Measurements from ENCODE around the gene TIGD6.

The TIGD6 gene

DNA sequence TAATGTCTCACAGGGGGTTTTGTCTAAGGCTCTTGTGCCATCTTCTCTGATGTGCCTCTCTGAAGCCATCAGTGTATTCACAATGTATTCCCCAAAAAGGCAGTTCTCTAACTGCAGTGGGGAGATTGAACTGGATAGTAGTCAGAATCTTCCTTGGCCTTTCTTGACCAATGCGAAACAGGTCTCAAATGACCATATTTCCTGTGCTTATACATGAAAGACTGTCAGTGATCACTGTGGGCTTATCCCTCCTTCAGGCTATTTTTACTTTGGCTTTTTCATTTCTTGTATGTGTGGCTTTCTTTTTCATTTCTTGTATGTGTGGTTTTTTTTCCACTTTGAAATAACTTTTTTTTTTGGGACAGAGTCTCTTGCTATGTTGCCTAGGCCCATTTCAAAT, 19.8 kb upstream of the TIGD6 start:
- Histone ChIP-seq H3K27ac (ENCODE audit: insufficient read depth in 1 of 2, low read depth in 1 of 2, low read length in 2 of 2, poor library complexity in 1 of 2, severe bottlenecking in 2 of 2) (no peak overlapping the region), H3K36me3 (ENCODE audit: control insufficient read depth in 4 of 4, insufficient read depth in 4 of 4, low read length in 3 of 4) (peaks cover 33 to 92% (median 67%) of the 10 kb centered on the region in 4 experiments), H3K27me3 (replicated peaks in 2 of 5; ENCODE audit: control insufficient read depth in 4 of 5, insufficient read depth in 5 of 5, low read length in 4 of 5) (no peaks in the 10 kb centered on the region), H3K9me3 (ENCODE audit: control extremely low read depth in 1 of 5, control insufficient read depth in 4 of 5, insufficient read depth in 2 of 5, low read depth in 1 of 5, low read length in 4 of 5) (peaks cover 0 to 12% (median 6%) of the 10 kb centered on the region in 5 experiments), H3K4me3 (ENCODE audit: control insufficient read depth in 1 of 7, extremely low read depth in 1 of 7, insufficient read depth in 4 of 7, low read depth in 2 of 7, low read length in 6 of 7) (no peak overlapping the region), H3K4me1 (ENCODE audit: control extremely low read depth in 1 of 4, control insufficient read depth in 4 of 4, insufficient read depth in 4 of 4, low read length in 3 of 4) (peaks cover 0 to 8% (median 6%) of the 10 kb centered on the region in 4 experiments)
- no peak for DNase-seq
- POLR2A ChIA-PET = no interaction called here
- WGBS (ENCODE audit: insufficient coverage) = no CpG with 5 or more reads among the region's 1 CpG
- CTCF ChIA-PET = interaction anchor here (1.0 to 2.8 kb wide), 6 partner anchors 8 to 101 kb away, joined by 3 to 11 read pairs (median 3); no protein-coding TSS in a partner anchor

DNA sequence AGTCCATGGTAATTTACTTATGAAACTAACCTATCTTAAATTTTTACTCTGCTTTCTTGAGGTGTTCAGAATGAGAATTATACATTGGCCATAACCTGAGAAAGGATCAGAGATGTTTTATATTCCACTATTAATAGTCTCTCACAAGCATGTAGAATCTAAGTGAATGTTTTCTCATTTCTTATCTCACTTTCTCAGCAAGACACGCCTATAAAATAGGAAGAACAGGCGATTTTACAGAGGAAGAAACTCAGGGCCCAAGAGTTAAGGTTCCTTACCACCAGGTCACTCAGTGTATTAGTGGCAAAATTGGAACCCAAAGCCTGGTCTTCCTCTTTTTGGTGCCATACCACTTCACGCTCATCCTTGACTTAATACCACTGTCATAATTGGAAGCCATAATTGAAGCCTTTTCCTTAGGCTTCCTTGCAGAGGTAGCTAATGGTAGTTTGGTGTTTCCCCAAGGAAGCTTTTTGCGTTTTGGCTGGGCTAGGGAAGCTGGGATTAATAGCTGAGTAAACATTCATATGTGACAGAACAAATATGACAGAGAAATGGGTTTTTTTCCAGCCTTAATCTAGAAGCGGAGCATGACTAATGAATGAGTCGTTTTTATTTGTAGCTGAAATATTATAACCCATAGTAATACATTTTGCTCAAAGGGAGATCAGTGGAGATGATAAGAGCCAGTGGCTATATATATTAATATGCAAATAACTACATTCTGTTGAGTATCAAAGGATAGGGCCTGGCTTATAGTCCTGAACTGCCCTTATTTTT, 17.0 kb upstream of the TIGD6 start:
- WGBS (ENCODE audit: insufficient coverage) = 93% methylated on average over 4 of the region's 6 CpGs
- CTCF ChIA-PET = interaction anchor here (0.7 to 1.7 kb wide), 5 partner anchors 11 to 222 kb away, joined by 3 to 6 read pairs (median 3); no protein-coding TSS in a partner anchor
- no peak for DNase-seq
- peaks cover 3 to 22% (median 7%) of the 10 kb centered on the region in 5 experiments for H3K9me3 ChIP-seq (ENCODE audit: control extremely low read depth in 1 of 5, control insufficient read depth in 4 of 5, insufficient read depth in 2 of 5, low read depth in 1 of 5, low read length in 4 of 5)
- H3K27ac ChIP-seq (ENCODE audit: insufficient read depth in 1 of 2, low read depth in 1 of 2, low read length in 2 of 2, poor library complexity in 1 of 2, severe bottlenecking in 2 of 2) = no peak overlapping the region
- H3K4me1 ChIP-seq (ENCODE audit: control extremely low read depth in 1 of 4, control insufficient read depth in 4 of 4, insufficient read depth in 4 of 4, low read length in 3 of 4) = peaks cover 0 to 7% (median 6%) of the 10 kb centered on the region in 4 experiments
- POLR2A ChIA-PET = interaction anchor here (0.8 kb wide), 1 partner anchor 35 kb away, joined by 3 read pairs; no protein-coding TSS in a partner anchor
- H3K4me3 ChIP-seq (ENCODE audit: control insufficient read depth in 1 of 7, extremely low read depth in 1 of 7, insufficient read depth in 4 of 7, low read depth in 2 of 7, low read length in 6 of 7) = no peak overlapping the region
- H3K36me3 ChIP-seq (ENCODE audit: control insufficient read depth in 4 of 4, insufficient read depth in 4 of 4, low read length in 3 of 4) = peaks cover 36 to 94% (median 72%) of the 10 kb centered on the region in 4 experiments
- no peaks in the 10 kb centered on the region for H3K27me3 ChIP-seq (replicated peaks in 2 of 5; ENCODE audit: control insufficient read depth in 4 of 5, insufficient read depth in 5 of 5, low read length in 4 of 5)

DNA sequence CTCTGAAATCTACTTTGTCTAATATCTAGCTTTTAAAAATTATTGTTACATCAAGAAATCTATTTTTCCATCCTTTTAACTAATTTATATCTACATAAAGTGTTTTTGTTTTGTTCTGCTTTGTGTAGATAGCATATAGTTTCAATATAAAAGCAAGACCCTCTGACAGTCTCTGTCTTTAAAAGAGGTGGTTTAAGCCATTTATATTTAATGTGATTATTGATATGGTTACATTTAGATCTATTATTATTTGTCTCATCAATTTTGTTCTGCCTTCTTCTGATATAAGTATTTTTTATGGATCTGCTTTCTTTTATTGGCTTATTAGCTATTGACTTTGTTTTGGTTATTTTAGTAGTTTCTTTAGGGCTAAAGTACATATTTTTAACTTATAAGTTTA, 16.1 kb upstream of the TIGD6 start:
- POLR2A ChIA-PET = no interaction called here
- Histone ChIP-seq H3K9me3 (ENCODE audit: control extremely low read depth in 1 of 5, control insufficient read depth in 4 of 5, insufficient read depth in 2 of 5, low read depth in 1 of 5, low read length in 4 of 5) (peaks cover 3 to 22% (median 7%) of the 10 kb centered on the region in 5 experiments), H3K4me1 (ENCODE audit: control extremely low read depth in 1 of 4, control insufficient read depth in 4 of 4, insufficient read depth in 4 of 4, low read length in 3 of 4) (no peaks in the 10 kb centered on the region), H3K4me3 (ENCODE audit: control insufficient read depth in 1 of 7, extremely low read depth in 1 of 7, insufficient read depth in 4 of 7, low read depth in 2 of 7, low read length in 6 of 7) (no peak overlapping the region), H3K27ac (ENCODE audit: insufficient read depth in 1 of 2, low read depth in 1 of 2, low read length in 2 of 2, poor library complexity in 1 of 2, severe bottlenecking in 2 of 2) (no peak overlapping the region), H3K36me3 (ENCODE audit: control insufficient read depth in 4 of 4, insufficient read depth in 4 of 4, low read length in 3 of 4) (peaks cover 35 to 95% (median 72%) of the 10 kb centered on the region in 4 experiments), H3K27me3 (replicated peaks in 2 of 5; ENCODE audit: control insufficient read depth in 4 of 5, insufficient read depth in 5 of 5, low read length in 4 of 5) (no peaks in the 10 kb centered on the region)
- CTCF ChIA-PET = interaction anchor here (1.4 to 2.9 kb wide), 3 partner anchors 9 to 18 kb away, joined by 3 to 9 read pairs (median 6); no protein-coding TSS in a partner anchor
- DNase-seq = no peak

DNA sequence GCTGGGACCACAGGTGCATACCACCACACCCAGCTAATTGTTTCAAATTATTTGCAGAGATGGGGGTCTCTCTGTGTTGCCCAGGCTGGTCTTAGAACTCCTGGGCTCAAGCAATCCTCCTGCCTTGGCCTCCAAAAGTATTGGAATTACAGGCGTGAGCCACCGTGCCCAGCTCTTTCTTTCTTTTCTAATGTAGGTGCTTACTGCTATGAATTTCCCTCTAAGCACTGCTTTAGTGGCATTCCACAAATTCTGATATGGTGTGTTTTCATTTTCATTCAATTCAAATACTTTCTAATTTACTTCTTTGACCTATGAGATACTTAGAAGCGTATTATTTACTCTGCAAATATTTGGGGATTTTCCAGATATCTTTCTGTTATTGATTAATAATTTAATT, 15.0 kb upstream of the TIGD6 start:
- Histone ChIP-seq H3K4me3 (ENCODE audit: control insufficient read depth in 1 of 7, extremely low read depth in 1 of 7, insufficient read depth in 4 of 7, low read depth in 2 of 7, low read length in 6 of 7) (no peak overlapping the region), H3K27ac (ENCODE audit: insufficient read depth in 1 of 2, low read depth in 1 of 2, low read length in 2 of 2, poor library complexity in 1 of 2, severe bottlenecking in 2 of 2) (no peak overlapping the region), H3K4me1 (ENCODE audit: control extremely low read depth in 1 of 4, control insufficient read depth in 4 of 4, insufficient read depth in 4 of 4, low read length in 3 of 4) (no peaks in the 10 kb centered on the region), H3K27me3 (replicated peaks in 2 of 5; ENCODE audit: control insufficient read depth in 4 of 5, insufficient read depth in 5 of 5, low read length in 4 of 5) (no peaks in the 10 kb centered on the region), H3K9me3 (ENCODE audit: control extremely low read depth in 1 of 5, control insufficient read depth in 4 of 5, insufficient read depth in 2 of 5, low read depth in 1 of 5, low read length in 4 of 5) (peaks cover 3 to 22% (median 7%) of the 10 kb centered on the region in 5 experiments), H3K36me3 (ENCODE audit: control insufficient read depth in 4 of 4, insufficient read depth in 4 of 4, low read length in 3 of 4) (peaks cover 37 to 94% (median 70%) of the 10 kb centered on the region in 4 experiments)
- POLR2A ChIA-PET = no interaction called here
- WGBS (ENCODE audit: insufficient coverage) = 100% methylated on average over 1 of the region's 3 CpGs
- CTCF ChIA-PET = interaction anchor here (2.9 kb wide), 1 partner anchor 11 kb away, joined by 9 read pairs; no protein-coding TSS in a partner anchor
- DNase-seq = no peak

DNA sequence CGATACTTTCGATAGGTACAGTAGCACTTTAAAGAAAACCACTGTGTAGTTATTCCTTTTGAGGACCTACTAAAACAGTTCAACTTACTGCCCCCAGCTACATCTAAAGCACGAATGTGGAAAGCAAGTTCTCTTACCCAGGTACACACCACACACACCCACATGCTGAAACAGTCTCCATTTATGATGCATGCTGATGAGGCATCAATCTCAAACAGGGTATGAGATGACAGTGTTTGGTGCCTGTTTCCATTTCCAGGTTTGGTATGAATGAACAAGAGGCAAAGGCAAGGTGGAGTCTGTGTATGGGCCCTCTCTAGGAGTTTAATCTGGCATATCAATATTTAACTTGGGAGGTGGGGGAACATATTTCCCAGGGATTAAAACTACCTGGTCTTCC, 14.0 kb upstream of the TIGD6 start:
- ChIA-PET CTCF (interaction anchor here (1.9 to 2.9 kb wide), 2 partner anchors 10 to 11 kb away, joined by 4 to 9 read pairs; no protein-coding TSS in a partner anchor), POLR2A (no interaction called here)
- no peak for DNase-seq
- WGBS (ENCODE audit: insufficient coverage) = no CpG with 5 or more reads among the region's 3 CpGs
- Histone ChIP-seq H3K27me3 (replicated peaks in 2 of 5; ENCODE audit: control insufficient read depth in 4 of 5, insufficient read depth in 5 of 5, low read length in 4 of 5) (no peaks in the 10 kb centered on the region), H3K4me3 (ENCODE audit: control insufficient read depth in 1 of 7, extremely low read depth in 1 of 7, insufficient read depth in 4 of 7, low read depth in 2 of 7, low read length in 6 of 7) (no peak overlapping the region), H3K27ac (ENCODE audit: insufficient read depth in 1 of 2, low read depth in 1 of 2, low read length in 2 of 2, poor library complexity in 1 of 2, severe bottlenecking in 2 of 2) (no peak overlapping the region), H3K9me3 (ENCODE audit: control extremely low read depth in 1 of 5, control insufficient read depth in 4 of 5, insufficient read depth in 2 of 5, low read depth in 1 of 5, low read length in 4 of 5) (peaks cover 3 to 22% (median 7%) of the 10 kb centered on the region in 5 experiments), H3K36me3 (ENCODE audit: control insufficient read depth in 4 of 4, insufficient read depth in 4 of 4, low read length in 3 of 4) (peaks cover 35 to 94% (median 72%) of the 10 kb centered on the region in 4 experiments), H3K4me1 (ENCODE audit: control extremely low read depth in 1 of 4, control insufficient read depth in 4 of 4, insufficient read depth in 4 of 4, low read length in 3 of 4) (no peaks in the 10 kb centered on the region)

DNA sequence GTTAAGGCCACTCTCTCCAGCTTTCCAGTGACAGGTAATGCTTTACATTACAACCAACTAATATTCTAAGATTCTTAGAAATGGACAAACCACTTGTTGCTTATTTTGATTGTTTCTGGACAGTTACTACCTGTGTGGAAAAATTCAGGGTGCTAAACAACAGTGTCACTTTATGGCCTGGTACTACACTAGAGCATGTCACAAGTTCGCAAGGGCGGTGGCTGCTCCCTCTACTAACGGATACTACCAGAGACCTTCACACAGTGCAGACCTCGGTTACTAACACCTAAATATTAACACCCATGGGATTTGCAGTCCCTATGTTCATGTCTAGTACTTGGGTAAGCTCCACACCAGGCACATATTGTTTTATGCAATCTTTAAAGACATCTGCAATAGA, 13.5 kb upstream of the TIGD6 start:
- Histone ChIP-seq H3K4me3 (ENCODE audit: control insufficient read depth in 1 of 7, extremely low read depth in 1 of 7, insufficient read depth in 4 of 7, low read depth in 2 of 7, low read length in 6 of 7) (no peak overlapping the region), H3K36me3 (ENCODE audit: control insufficient read depth in 4 of 4, insufficient read depth in 4 of 4, low read length in 3 of 4) (peaks cover 36 to 94% (median 72%) of the 10 kb centered on the region in 4 experiments), H3K27me3 (replicated peaks in 2 of 5; ENCODE audit: control insufficient read depth in 4 of 5, insufficient read depth in 5 of 5, low read length in 4 of 5) (no peaks in the 10 kb centered on the region), H3K4me1 (ENCODE audit: control extremely low read depth in 1 of 4, control insufficient read depth in 4 of 4, insufficient read depth in 4 of 4, low read length in 3 of 4) (no peaks in the 10 kb centered on the region), H3K9me3 (ENCODE audit: control extremely low read depth in 1 of 5, control insufficient read depth in 4 of 5, insufficient read depth in 2 of 5, low read depth in 1 of 5, low read length in 4 of 5) (peaks cover 3 to 22% (median 7%) of the 10 kb centered on the region in 5 experiments), H3K27ac (ENCODE audit: insufficient read depth in 1 of 2, low read depth in 1 of 2, low read length in 2 of 2, poor library complexity in 1 of 2, severe bottlenecking in 2 of 2) (no peak overlapping the region)
- ChIA-PET CTCF (interaction anchor here (1.9 to 2.9 kb wide), 2 partner anchors 9 to 12 kb away, joined by 4 to 9 read pairs; no protein-coding TSS in a partner anchor), POLR2A (no interaction called here)
- no peak for DNase-seq
- WGBS (ENCODE audit: insufficient coverage) = 100% methylated on average over 4 of the region's 4 CpGs

Data from common myeloid progenitor, CD34-positive (primary cell).